Panc1 (cell line): Measurements from ENCODE around the gene CNKSR1. TPM values are rescaled to one million over a fixed set of nuclear protein-coding genes. Genes with fewer than 3 reads are reported as not detected.

Source experiments
- ATAC-seq: fragments of 200-7000 bp; cut with Tn5 transposase; 2 replicates; pipeline ENCODE4 v1.9.1; 2020; ENCODE audit warnings: mild to moderate bottlenecking, moderate library complexity
- BruUV-seq: library from RNA; stranded (reverse); fragments of 400-500 nt; replicated peaks from 2 replicates; lab custom pipeline; 2021; lab: Mats Ljungman, UMichigan
- CTCF ChIA-PET: fragments of 300-600 bp; sonication (Branson Sonifier 250); formaldehyde crosslinking; loops from one replicate; lab custom pipeline; 2022; ENCODE audit warnings: antibody characterized with exemption; lab: Charles Lee
- POLR2A ChIA-PET: fragments of 300-600 bp; sonication (Branson Sonifier 250); formaldehyde crosslinking; loops from one replicate; lab custom pipeline; 2022; ENCODE audit warnings: antibody characterized with exemption; lab: Charles Lee
- DNase-seq: peaks from one replicate; pipeline ENCODE4 v3.0.0-alpha.2; 2010; ENCODE audit warnings: low read depth, low spot score
- H3K27ac ChIP-seq: 2 replicates; pipeline ENCODE4 v1.5.1; 2011; ENCODE audit warnings: mild to moderate bottlenecking, low read length, inconsistent platforms
- H3K27me3 ChIP-seq: fragments of 200-500 bp; sonication (Bioruptor generic); 2 replicates; pipeline ENCODE4 v1.6.0; 2014; ENCODE audit warnings: low read length, inconsistent platforms; ENCODE audit not compliant: control insufficient read depth, insufficient read depth
- H3K36me3 ChIP-seq: fragments of 200-500 bp; sonication (Bioruptor generic); 2 replicates; pipeline ENCODE4 v1.5.1; 2014; ENCODE audit warnings: inconsistent platforms, mild to moderate bottlenecking, low read length, moderate library complexity; ENCODE audit not compliant: control insufficient read depth, insufficient read depth
- H3K4me1 ChIP-seq: 2 replicates; pipeline ENCODE4 v1.5.1; 2011; ENCODE audit warnings: inconsistent platforms, mild to moderate bottlenecking, low read length, moderate library complexity; ENCODE audit not compliant: control insufficient read depth, insufficient read depth
- H3K4me3 ChIP-seq, 2 experiments: 2 replicates each; pipeline ENCODE4 v1.5.1; 2011 to 2012; ENCODE audit warnings: low read depth in 2 of 2, low read length in 2 of 2, mild to moderate bottlenecking in 2 of 2, inconsistent platforms in 1 of 2, moderate library complexity in 1 of 2
- H3K9me3 ChIP-seq: fragments of 200-500 bp; sonication (Bioruptor generic); 2 replicates; pipeline ENCODE4 v1.5.1; 2014; ENCODE audit warnings: low read depth, mild to moderate bottlenecking, inconsistent platforms, low read length, moderate library complexity; ENCODE audit not compliant: control insufficient read depth, insufficient read depth
- CTCF ChIP-seq: fragments of 450-650 bp; IDR thresholded peaks from 2 replicates; pipeline ENCODE4 v1.5.1; 2017; ENCODE audit warnings: mild to moderate bottlenecking
- POLR2AphosphoS5 ChIP-seq: IDR thresholded peaks from 2 replicates; pipeline ENCODE4 v1.6.1; 2012; ENCODE audit warnings: mild to moderate bottlenecking, low read depth, low read length, moderate library complexity
- REST ChIP-seq, 2 experiments: IDR thresholded peaks; 2 replicates each; pipeline ENCODE4 v1.6.1; 2011 to 2012; ENCODE audit warnings: low read depth in 2 of 2, control low read depth in 1 of 2, low read length in 1 of 2, mild to moderate bottlenecking in 1 of 2, moderate library complexity in 1 of 2; ENCODE audit not compliant: insufficient read depth in 1 of 2
- SIN3A ChIP-seq: IDR thresholded peaks from 2 replicates; pipeline ENCODE4 v1.6.1; 2012; ENCODE audit warnings: low read depth, mild to moderate bottlenecking, low read length, moderate library complexity, borderline replicate concordance; ENCODE audit not compliant: insufficient read depth
- TCF7L2 ChIP-seq: IDR thresholded peaks from 2 replicates; pipeline ENCODE4 v1.6.1; 2011; ENCODE audit warnings: mild to moderate bottlenecking, low read depth, low read length, inconsistent platforms
- in situ Hi-C: cut with HindIII; loops from 2 replicates; pipeline ENCODE4 v1.10.0; 2016; ENCODE audit warnings: low sequenced_read_pairs, low pct_unique_long_range_greater_than_20kb
- intact Hi-C: fragments of 100-400 bp; cut with micrococcal nuclease; formaldehyde crosslinking; loops from one replicate; pipeline ENCODE4 v1.10.0; 2022; ENCODE audit not compliant: unreplicated experiment
- total RNA-seq: library from RNA; stranded (reverse); gene quantifications from one replicate; pipeline ENCODE4 v1.2.1, GENCODE V29; 2021; ENCODE audit not compliant: unreplicated experiment

Gene CNKSR1
- total RNA-seq, 1 experiment from 2014 or later, result 13.7 TPM

GRCh38 chr1:26175346-26175745 lies 1.9 kb upstream of the CNKSR1 start:
- Histone ChIP-seq H3K4me1 (peaks cover 10% of the 10 kb centered on the region), H3K4me3 (no peak overlapping the region), H3K9me3 (no peaks in the 10 kb centered on the region), H3K27me3 (no peaks in the 10 kb centered on the region), H3K27ac (no peak overlapping the region), H3K36me3 (no peaks in the 10 kb centered on the region; the same call in 1 of the 2 replicates)
- DNase-seq, result no peak
- intact Hi-C loops, result no loop called here
- no peak for TF ChIP-seq POLR2AphosphoS5
- no peak for TF ChIP-seq TCF7L2
- no peak for TF ChIP-seq REST (IDR thresholded peaks at IDR 0.05; ENCODE audit: insufficient read depth in 1 of 2, low read depth in 2 of 2, low read length in 1 of 2)
- no peak for TF ChIP-seq CTCF
- no peak for TF ChIP-seq SIN3A
- CTCF ChIA-PET, result no interaction called here
- POLR2A ChIA-PET, result interaction anchor here (0.6 kb wide), 1 partner anchor 54 kb away, joined by 8 read pairs; no protein-coding TSS in a partner anchor
- in situ Hi-C loops, result no loop called here
- no peak for ATAC-seq
- no TSS peak for BruUV-seq

GRCh38 chr1:26180010-26180506 lies 2.8 kb downstream of the CNKSR1 start:
- Histone ChIP-seq H3K4me1 (no peaks in the 10 kb centered on the region; the same call in 1 of the 2 replicates), H3K27me3 (no peaks in the 10 kb centered on the region), H3K36me3 (no peaks in the 10 kb centered on the region; the same call in 1 of the 2 replicates), H3K4me3 (no peak overlapping the region), H3K9me3 (no peaks in the 10 kb centered on the region), H3K27ac (no peak overlapping the region)
- TF ChIP-seq REST (IDR thresholded peaks at IDR 0.05; ENCODE audit: insufficient read depth in 1 of 2, low read depth in 2 of 2, low read length in 1 of 2), result no peak
- TF ChIP-seq CTCF, result no peak
- TF ChIP-seq POLR2AphosphoS5, result no peak
- no peak for TF ChIP-seq TCF7L2
- no peak for TF ChIP-seq SIN3A
- in situ Hi-C loops, result no loop called here
- no TSS peak for BruUV-seq
- ATAC-seq (no peak), DNase-seq (no peak)
- ChIA-PET POLR2A (no interaction called here), CTCF (no interaction called here)
- intact Hi-C loops, result no loop called here
